SIG-M5 treated with dmso at 0.1 percent for 504 hours (cell line): Measurements from ENCODE around the gene KRTAP6-3.

Source experiments
- DNase-seq: peaks from one replicate; lab custom pipeline; 2025; ENCODE audit not compliant: unreplicated experiment; lab: John Stamatoyannopoulos, UW

KRTAP6-3 gene

DNA sequence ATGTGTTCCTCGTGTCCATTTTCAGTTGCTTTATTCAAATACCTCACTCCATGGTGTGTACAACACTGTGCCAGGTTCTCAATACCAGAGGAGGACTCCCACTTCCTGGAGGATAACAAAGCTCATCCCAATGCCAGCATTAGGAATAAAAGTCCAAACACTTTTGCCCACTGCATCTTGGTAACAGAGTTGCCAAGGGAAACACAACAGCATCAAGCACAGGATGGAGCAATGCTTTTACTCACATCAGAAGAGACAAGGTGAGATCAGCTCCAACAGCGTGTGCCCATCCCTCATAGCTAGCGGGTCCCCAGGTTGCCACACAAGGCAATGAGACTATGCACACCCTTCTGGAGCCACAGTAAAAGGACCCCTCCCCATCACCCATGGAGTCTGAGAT, 31.1 kb downstream of the KRTAP6-3 start:
- DNase-seq = no peak

DNA sequence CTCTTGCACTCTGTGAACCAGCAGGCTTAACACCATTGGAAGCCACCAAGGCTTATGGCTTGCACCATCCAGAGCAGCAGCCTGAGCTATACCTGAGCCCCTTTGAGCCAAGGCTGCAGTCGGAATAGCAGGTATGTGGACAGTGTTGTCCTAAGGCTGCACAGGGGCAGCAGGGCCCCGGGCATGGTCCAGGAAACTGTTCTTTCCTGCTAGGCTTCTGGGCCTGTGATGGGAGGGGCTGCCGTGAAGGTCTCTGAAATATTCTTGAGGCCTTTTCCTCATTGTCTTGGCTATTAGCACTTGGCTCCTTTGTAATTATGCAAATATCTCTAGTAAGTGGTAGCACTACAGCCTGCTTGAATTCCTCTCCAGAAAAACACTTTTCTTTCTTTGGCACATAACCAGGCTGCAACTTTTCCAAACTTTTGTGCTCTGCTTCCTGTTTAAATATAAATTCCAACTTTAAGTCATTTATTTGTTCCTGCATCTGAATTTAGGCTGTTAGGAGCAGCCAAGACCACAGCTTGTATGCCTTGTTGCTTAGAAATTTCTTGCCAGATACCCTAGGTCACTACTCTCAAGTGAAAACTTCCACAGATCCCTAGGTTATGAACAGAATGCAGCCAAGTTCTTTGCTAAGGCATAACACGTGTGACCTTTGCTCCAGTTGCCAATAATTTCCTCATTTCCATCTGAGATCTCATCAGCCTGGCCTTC, 33.4 kb downstream of the KRTAP6-3 start:
- DNase-seq = no peak

DNA sequence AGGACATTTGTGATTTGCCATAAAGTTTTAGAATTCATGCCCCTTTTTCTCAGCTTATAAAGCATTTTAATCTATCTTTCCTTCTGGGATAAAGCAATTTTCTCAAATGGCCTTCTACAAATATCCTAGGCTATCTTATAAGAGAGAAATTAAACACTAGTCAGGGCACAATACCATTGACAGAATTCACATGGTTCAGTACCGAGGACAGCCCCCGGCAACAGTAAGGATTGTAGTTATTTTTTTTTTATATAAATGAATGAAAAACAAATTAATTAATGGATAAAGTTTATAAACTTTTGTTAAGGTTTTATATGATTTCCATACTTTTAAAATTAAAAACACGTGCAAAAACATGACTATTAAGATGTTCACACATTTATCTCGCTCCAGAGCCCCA, 35.9 kb downstream of the KRTAP6-3 start:
- no peak for DNase-seq

DNA sequence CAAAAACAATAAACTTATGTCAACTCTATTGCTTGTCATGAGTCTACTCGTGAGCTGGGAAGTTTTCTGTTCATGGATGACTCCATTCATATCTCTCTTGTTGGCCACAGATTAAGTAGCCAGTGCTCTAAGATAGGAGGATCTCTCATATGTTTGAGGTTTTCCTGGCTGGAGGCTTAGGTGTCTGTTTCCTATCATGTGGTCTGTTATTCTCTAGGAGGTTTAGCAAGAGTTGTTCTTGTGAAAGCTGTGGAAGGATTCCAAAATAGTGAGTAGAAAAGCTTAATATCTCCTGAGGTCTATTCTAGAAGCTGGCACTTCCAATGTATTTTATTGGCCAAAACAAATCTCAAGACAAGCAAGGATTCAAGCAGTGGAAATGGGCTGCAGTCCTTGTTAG, 37.0 kb downstream of the KRTAP6-3 start:
- no peak for DNase-seq

DNA sequence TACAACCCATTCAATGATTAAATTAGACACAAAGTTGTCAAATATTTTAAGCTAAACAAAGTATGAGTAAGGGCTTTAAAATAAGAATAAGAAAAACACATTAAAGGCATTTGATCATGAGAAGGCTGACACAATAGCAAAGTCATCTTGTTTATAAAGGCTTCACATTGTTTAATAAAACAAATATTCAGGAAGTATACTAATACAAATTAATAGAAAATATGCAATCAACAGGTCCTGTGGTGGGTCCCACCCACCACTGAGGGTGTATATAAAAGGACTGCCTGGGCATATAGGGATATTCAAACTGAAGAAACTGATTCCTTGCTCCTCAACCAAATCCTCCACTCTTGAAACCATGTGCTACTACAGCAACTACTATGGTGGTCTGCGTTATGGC, 42.7 kb downstream of the KRTAP6-3 start, which contains the start of gene KRTAP20-2:
TSS of gene KRTAP20-2 (plus strand) at position 301 of the 400 bp plus-strand sequence. CDS start at position 359, 58 bp downstream.
- no peak for DNase-seq

DNA sequence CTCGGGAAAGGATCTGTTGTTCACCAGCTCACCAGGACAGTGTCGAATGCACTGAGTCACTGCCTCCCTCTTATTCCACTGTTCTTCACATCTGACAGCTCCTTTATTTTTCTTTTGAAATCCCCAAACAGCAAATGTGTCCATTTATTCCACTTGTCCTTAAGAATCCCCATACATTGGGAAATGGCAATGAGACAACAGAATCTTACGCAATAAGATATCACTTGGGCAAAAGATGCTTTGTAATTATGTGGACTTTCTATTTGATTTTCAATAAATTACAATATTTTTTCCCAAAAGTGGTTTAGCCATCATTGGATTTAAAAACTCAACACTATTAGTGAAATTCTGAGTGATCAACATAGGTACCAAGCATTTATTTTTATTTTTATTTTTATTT, 46.4 kb downstream of the KRTAP6-3 start:
- no peak for DNase-seq

DNA sequence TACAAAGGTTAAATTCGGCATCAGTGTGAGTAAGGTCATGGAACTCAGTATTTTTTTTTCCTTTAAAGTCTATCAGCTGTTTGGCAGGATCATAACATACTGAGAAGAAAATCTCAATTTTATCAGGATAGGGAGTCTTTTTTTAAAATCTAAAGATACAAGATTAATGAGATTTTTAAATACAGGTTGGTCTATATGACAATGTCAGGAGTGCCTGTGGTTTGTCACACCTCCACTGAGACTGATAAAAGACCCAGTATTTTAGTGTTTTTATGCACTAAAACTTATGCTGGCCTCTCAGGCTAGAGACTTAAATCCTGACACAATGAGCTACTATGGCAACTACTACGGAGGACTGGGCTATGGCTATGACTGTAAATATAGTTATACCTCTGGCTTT, 50.3 kb downstream of the KRTAP6-3 start, which contains the start of gene KRTAP20-3:
TSS of gene KRTAP20-3 (plus strand) at position 301 of the 400 bp plus-strand sequence.
- DNase-seq = no peak
